GM12878 (cell line): Measurements from ENCODE around the gene ATXN2.

Experiments used
- ATF2 ChIP-seq: IDR thresholded peaks from 2 replicates; pipeline ENCODE4 v1.6.1; 2012; ENCODE audit warnings: low read length, inconsistent platforms
- CBX5 ChIP-seq: sonication (generic); IDR thresholded peaks from 2 replicates; pipeline ENCODE4 v1.6.1; 2016; ENCODE audit warnings: low read depth, moderate library complexity, mild to moderate bottlenecking, inconsistent platforms
- CHD2 ChIP-seq: IDR thresholded peaks from 2 replicates; pipeline ENCODE4 v1.6.1; 2011; ENCODE audit warnings: low read depth, low read length, improper control_type of control experiment, borderline replicate concordance
- CTCF ChIP-seq, 3 experiments: IDR thresholded peaks in 2 of 3; conservative IDR thresholded peaks in 1 of 3; 2 replicates each; pipeline ENCODE4 v1.5.1; 2011; ENCODE audit warnings: low read depth in 3 of 3, low read length in 3 of 3, mild to moderate bottlenecking in 3 of 3, control low read depth in 2 of 3, moderate library complexity in 2 of 3, inconsistent platforms in 1 of 3, mixed read lengths in 1 of 3; ENCODE audit not compliant: control insufficient read depth in 2 of 3, insufficient read depth in 1 of 3; ENCODE audit errors: extremely low read depth in 1 of 3
- EZH2 ChIP-seq: IDR thresholded peaks from 2 replicates; pipeline ENCODE4 v1.6.1; 2012; ENCODE audit warnings: low read depth, mild to moderate bottlenecking, control low read depth, inconsistent platforms, low read length, borderline replicate concordance; ENCODE audit not compliant: control insufficient read depth
- GABPA ChIP-seq: IDR thresholded peaks from 2 replicates; pipeline ENCODE4 v1.6.1; 2014; ENCODE audit warnings: antibody characterized with exemption, low read depth, mild to moderate bottlenecking, inconsistent platforms
- HDAC2 ChIP-seq: fragments of 200-600 bp; sonication (generic); IDR thresholded peaks from 2 replicates; pipeline ENCODE4 v1.6.1; 2017
- POLR2A ChIP-seq: IDR thresholded peaks from 2 replicates; pipeline ENCODE4 v1.6.1; 2011; ENCODE audit warnings: low read depth, mild to moderate bottlenecking, low read length
- RCOR1 ChIP-seq: conservative IDR thresholded peaks from 2 replicates; pipeline ENCODE4 v1.6.1; 2012; ENCODE audit warnings: low read depth, low read length, improper control_type of control experiment
- RELA ChIP-seq: fragments of 450-650 bp; IDR thresholded peaks from 2 replicates; pipeline ENCODE4 v1.8.0; 2014; ENCODE audit warnings: borderline replicate concordance; ENCODE audit not compliant: partially characterized antibody
- USF2 ChIP-seq: IDR thresholded peaks from 2 replicates; pipeline ENCODE4 v1.6.1; 2011; ENCODE audit warnings: low read depth, low read length, improper control_type of control experiment, borderline replicate concordance

GRCh38 chr12:111417290-111417689 is 181.8 kb downstream of the ATXN2 start:
- no peak for TF ChIP-seq POLR2A
- no peak for TF ChIP-seq USF2
- TF ChIP-seq CTCF (IDR thresholded peaks at IDR 0.05 in 2 of 3, conservative IDR thresholded peaks at IDR 0.05 in 1 of 3; ENCODE audit: control insufficient read depth in 2 of 3, extremely low read depth in 1 of 3, insufficient read depth in 1 of 3, low read depth in 3 of 3, low read length in 3 of 3) = no peak
- no peak for TF ChIP-seq RELA
- TF ChIP-seq EZH2 = no peak
- no peak for TF ChIP-seq GABPA
- no peak for TF ChIP-seq CBX5
- no peak for TF ChIP-seq HDAC2
- TF ChIP-seq CHD2 = no peak
- no peak for TF ChIP-seq ATF2
- no peak for TF ChIP-seq RCOR1
